Testis (tissue), 3 donors: ENCODE data around the gene NDUFS3. TPM values are rescaled to one million over a fixed set of nuclear protein-coding genes. Genes with fewer than 3 reads are reported as not detected.

Source experiments
- DNase-seq: peaks from one replicate; pipeline ENCODE4 v3.0.0-alpha.2; 2019
- H3K27ac ChIP-seq, 2 donors: fragments of 200-600 bp; sonication (generic); one replicate each; pipeline ENCODE4 v1.5.1; 2019
- H3K27me3 ChIP-seq: fragments of 200-600 bp; sonication (generic); one replicate; pipeline ENCODE4 v1.5.1; 2019
- H3K36me3 ChIP-seq: fragments of 200-600 bp; sonication (generic); one replicate; pipeline ENCODE4 v1.5.1; 2017; ENCODE audit warnings: low read depth; ENCODE audit errors: missing control alignments
- H3K4me1 ChIP-seq: fragments of 200-600 bp; sonication (generic); one replicate; pipeline ENCODE4 v1.5.1; 2019
- H3K4me3 ChIP-seq, 2 donors: fragments of 200-600 bp; sonication (generic); one replicate each; pipeline ENCODE4 v1.5.1; 2017 to 2019
- H3K9me3 ChIP-seq: fragments of 200-600 bp; sonication (generic); one replicate; pipeline ENCODE4 v1.5.1; 2017
- CTCF ChIP-seq, 3 experiments: fragments of 450-650 bp in 2 of 3; fragments of 200-600 bp in 1 of 3; sonication (generic) in 1 of 3; IDR thresholded peaks; one replicate each; pipeline ENCODE4 v1.5.1; 2016 to 2019; ENCODE audit warnings: antibody characterized with exemption in 3 of 3, mild to moderate bottlenecking in 2 of 3, moderate library complexity in 1 of 3
- POLR2A ChIP-seq: fragments of 450-650 bp; IDR thresholded peaks from one replicate; pipeline ENCODE4 v1.6.1; 2017; ENCODE audit warnings: antibody characterized with exemption, mild to moderate bottlenecking, moderate library complexity
- WGBS, 2 donors: methylation state at CpG; one replicate each; pipeline ENCODE4 v1.1.5; 2018; 5-methylcytosine and 5-hydroxymethylcytosine counted together
- intact Hi-C: fragments of 100-400 bp; cut with DNase I; formaldehyde crosslinking; loops from one replicate; pipeline ENCODE4 v1.15.1; 2023; ENCODE audit warnings: low total_unique reads
- polyA plus RNA-seq: library from polyadenylated mRNA; stranded (reverse); fragments of 350-450 nt; fragmentation: Illumina TruSeq; extraction: RNeasy Lipid Tissue Mini Kit (QIAGEN cat#74804); gene quantifications from one replicate; pipeline ENCODE4 v1.2.3, GENCODE V29; 2014; ENCODE audit warnings: low read depth, low replicate concordance; ENCODE audit not compliant: insufficient read depth
- total RNA-seq, 2 donors: library from RNA; depleted of rRNA; stranded (reverse); fragments of >200 nt; gene quantifications; one replicate each; pipeline ENCODE4 v1.2.3, GENCODE V29; 2016

Gene NDUFS3
- total and polyA plus RNA-seq, 3 donors from 2014 or later, result 69.8 to 121 (median 88.5) TPM

GRCh38 chr11:47616726-47617416, 38.0 kb downstream of the NDUFS3 start:
- no peak overlapping the region for H3K27ac ChIP-seq
- peak in 2 of 3 experiments; percentile 67 to 74 for TF ChIP-seq CTCF (IDR thresholded peaks at IDR 0.05)
- TF ChIP-seq POLR2A, result no peak
- no peak overlapping the region for H3K4me3 ChIP-seq
- 82 to 86% methylated on average over 10 of the region's 10 CpGs for WGBS, 2 donors
- H3K9me3 ChIP-seq, result no peaks in the 10 kb centered on the region
- no peaks in the 10 kb centered on the region for H3K4me1 ChIP-seq
- peak; percentile 83 for DNase-seq
- H3K27me3 ChIP-seq, result no peaks in the 10 kb centered on the region
- intact Hi-C loops, result no loop called here
- H3K36me3 ChIP-seq, result no peaks in the 10 kb centered on the region

GRCh38 chr11:47617417-47617809, 38.5 kb downstream of the NDUFS3 start:
- WGBS, 2 donors, result 46 to 52% methylated on average over 3 of the region's 3 CpGs
- intact Hi-C loops, result no loop called here
- Histone ChIP-seq H3K9me3 (no peaks in the 10 kb centered on the region), H3K27me3 (no peaks in the 10 kb centered on the region), H3K36me3 (no peaks in the 10 kb centered on the region), H3K4me1 (no peaks in the 10 kb centered on the region), H3K27ac (no peak overlapping the region), H3K4me3 (no peak overlapping the region)
- no peak for DNase-seq
- TF ChIP-seq CTCF (IDR thresholded peaks at IDR 0.05), result no peak
- no peak for TF ChIP-seq POLR2A

GRCh38 chr11:47620836-47621378, 42.0 kb downstream of the NDUFS3 start:
- TF ChIP-seq POLR2A (no peak), CTCF (IDR thresholded peaks at IDR 0.05) (no peak)
- intact Hi-C loops, result no loop called here
- Histone ChIP-seq H3K9me3 (no peaks in the 10 kb centered on the region), H3K27me3 (no peaks in the 10 kb centered on the region), H3K36me3 (no peaks in the 10 kb centered on the region), H3K4me3 (no peak overlapping the region), H3K4me1 (no peaks in the 10 kb centered on the region), H3K27ac (no peak overlapping the region)
- DNase-seq, result no peak
- 93 to 95% methylated on average over 2 of the region's 2 CpGs for WGBS, 2 donors

DNA sequence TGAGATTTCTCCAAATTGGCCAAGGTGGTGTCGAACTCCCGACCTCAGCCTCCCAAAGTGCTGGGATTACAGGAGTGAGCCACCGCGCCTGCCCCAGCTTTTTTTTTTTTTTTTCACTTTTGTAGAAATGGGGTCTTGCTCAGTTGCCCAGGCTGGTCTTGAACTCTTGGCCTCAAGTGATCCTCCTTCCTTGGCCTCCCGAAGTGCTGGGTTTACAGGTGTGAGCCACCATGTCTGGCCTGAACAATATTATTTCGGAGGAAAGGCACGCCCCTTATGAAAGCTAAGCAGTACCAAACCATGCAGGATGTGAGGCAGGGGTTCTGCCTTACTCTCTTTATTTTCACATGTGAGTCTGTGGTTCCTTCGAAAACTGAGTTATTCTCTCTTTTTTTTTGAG, 47.4 kb downstream of the NDUFS3 start:
- Histone ChIP-seq H3K9me3 (no peaks in the 10 kb centered on the region), H3K27me3 (no peaks in the 10 kb centered on the region), H3K4me3 (no peak overlapping the region), H3K4me1 (no peaks in the 10 kb centered on the region), H3K36me3 (no peaks in the 10 kb centered on the region), H3K27ac (no peak overlapping the region)
- intact Hi-C loops, result no loop called here
- DNase-seq, result no peak
- no peak for TF ChIP-seq POLR2A
- no peak for TF ChIP-seq CTCF (IDR thresholded peaks at IDR 0.05)
- WGBS, 2 donors, result 89 to 93% methylated on average over 8 of the region's 8 CpGs

DNA sequence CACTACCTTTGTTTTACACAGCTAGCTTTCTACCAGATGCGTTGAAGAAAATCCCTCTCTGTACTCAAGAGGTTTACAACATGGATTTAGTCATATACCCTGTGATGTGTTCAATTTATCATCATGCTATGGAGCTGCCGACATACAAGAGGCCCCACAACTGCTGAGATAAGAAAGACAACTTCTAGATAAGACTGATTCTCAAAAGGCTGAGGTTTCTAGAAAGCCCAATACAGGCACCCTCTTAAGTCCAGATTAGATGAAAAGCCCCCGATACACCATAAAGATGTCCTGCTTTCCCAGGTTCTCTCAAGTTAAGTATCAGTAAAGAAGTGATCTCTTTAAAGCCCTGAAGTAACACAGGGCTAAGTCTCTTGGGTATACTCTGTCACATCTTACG, 49.2 kb downstream of the NDUFS3 start:
- 84 to 87% methylated on average over 4 of the region's 4 CpGs for WGBS, 2 donors
- Histone ChIP-seq H3K36me3 (no peaks in the 10 kb centered on the region), H3K4me1 (no peaks in the 10 kb centered on the region), H3K9me3 (no peaks in the 10 kb centered on the region), H3K27ac (no peak overlapping the region), H3K27me3 (no peaks in the 10 kb centered on the region), H3K4me3 (no peak overlapping the region)
- intact Hi-C loops, result no loop called here
- DNase-seq, result no peak
- TF ChIP-seq POLR2A (no peak), CTCF (IDR thresholded peaks at IDR 0.05) (no peak)
